Rectal smooth muscle tissue (tissue), 1 donor: ENCODE measurements around the gene PCDHB13.
"Not testable (repeated sequence)": the region's sequence is repeated elsewhere in the genome, so short reads cannot be mapped to it uniquely, and the experiment has no call there.

ENCODE experiments used
- H3K27ac ChIP-seq: one replicate; pipeline ENCODE4 v1.7.0; 2013; ENCODE audit warnings: low read depth, low read length, inconsistent platforms
- H3K27me3 ChIP-seq: one replicate; pipeline ENCODE4 v1.7.0; 2013; ENCODE audit warnings: low read length; ENCODE audit not compliant: control insufficient read depth, insufficient read depth
- H3K36me3 ChIP-seq: one replicate; pipeline ENCODE4 v1.7.0; 2013; ENCODE audit warnings: low read length; ENCODE audit not compliant: control insufficient read depth, insufficient read depth
- H3K4me1 ChIP-seq: one replicate; pipeline ENCODE4 v1.7.0; 2013; ENCODE audit warnings: low read length; ENCODE audit not compliant: control insufficient read depth, insufficient read depth
- H3K4me3 ChIP-seq: one replicate; pipeline ENCODE4 v1.7.0; 2013; ENCODE audit warnings: low read length
- H3K9ac ChIP-seq: one replicate; pipeline ENCODE4 v1.7.0; 2013; ENCODE audit warnings: low read length

The PCDHB13 gene

GRCh38 chr5:141213656-141214339 is at the start of gene PCDHB13:
Gene PCDHB13, plus strand, starts transcription at chr5:141213919. Its CDS starts 205 bp downstream, at chr5:141214124.
- H3K4me3 ChIP-seq, H3K9ac ChIP-seq, H3K4me1 ChIP-seq, H3K27ac ChIP-seq, H3K36me3 ChIP-seq, H3K27me3 ChIP-seq: not testable (repeated sequence)

DNA sequence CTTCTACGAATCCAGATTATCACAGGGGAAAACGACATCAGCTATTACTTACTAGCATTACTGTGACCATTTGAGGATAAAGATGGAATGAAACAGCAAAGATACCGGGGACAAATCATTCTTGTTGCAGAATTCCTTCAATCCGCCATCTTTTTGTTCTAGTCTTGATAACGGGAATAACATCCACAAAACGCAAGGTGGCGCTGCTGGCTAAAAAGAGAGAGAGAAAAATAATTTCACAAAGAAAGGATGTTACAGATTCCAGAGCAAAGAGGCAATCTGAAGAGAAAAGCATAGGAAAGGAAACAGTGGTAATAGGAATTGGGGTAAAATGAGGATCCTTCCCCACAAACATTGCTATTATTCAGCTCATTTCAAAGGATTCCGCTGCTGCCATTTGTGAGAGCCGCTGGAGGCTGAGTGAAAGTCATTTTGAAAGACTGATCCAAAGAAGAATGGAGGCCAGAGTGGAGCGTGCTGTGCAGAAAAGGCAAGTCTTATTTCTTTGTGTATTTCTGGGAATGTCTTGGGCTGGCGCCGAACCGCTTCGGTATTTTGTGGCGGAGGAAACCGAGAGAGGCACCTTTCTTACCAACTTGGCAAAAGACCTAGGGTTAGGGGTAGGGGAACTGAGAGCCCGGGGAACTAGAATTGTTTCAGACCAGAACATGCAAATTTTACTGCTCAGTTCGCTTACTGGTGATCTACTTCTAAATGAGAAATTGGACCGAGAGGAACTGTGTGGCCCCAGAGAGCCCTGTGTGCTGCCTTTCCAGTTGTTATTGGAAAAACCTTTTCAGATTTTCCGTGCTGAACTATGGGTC is 41.1 kb upstream of the PCDHB13 start, which contains the start of gene PCDHB7:
Gene PCDHB7 (plus strand): TSS at position 264 of the 824 bp plus-strand sequence. CDS start 192 bp downstream, at position 456.
- Histone ChIP-seq H3K36me3 (no peaks in the 10 kb centered on the region), H3K9ac (no peak within 1 kb of the TSS), H3K4me1 (no peaks in the 10 kb centered on the region), H3K27ac (no peak within 1 kb of the TSS), H3K4me3 (peak within 1 kb of the TSS; percentile 46), H3K27me3 (peaks cover 3% of the 10 kb centered on the region)

DNA sequence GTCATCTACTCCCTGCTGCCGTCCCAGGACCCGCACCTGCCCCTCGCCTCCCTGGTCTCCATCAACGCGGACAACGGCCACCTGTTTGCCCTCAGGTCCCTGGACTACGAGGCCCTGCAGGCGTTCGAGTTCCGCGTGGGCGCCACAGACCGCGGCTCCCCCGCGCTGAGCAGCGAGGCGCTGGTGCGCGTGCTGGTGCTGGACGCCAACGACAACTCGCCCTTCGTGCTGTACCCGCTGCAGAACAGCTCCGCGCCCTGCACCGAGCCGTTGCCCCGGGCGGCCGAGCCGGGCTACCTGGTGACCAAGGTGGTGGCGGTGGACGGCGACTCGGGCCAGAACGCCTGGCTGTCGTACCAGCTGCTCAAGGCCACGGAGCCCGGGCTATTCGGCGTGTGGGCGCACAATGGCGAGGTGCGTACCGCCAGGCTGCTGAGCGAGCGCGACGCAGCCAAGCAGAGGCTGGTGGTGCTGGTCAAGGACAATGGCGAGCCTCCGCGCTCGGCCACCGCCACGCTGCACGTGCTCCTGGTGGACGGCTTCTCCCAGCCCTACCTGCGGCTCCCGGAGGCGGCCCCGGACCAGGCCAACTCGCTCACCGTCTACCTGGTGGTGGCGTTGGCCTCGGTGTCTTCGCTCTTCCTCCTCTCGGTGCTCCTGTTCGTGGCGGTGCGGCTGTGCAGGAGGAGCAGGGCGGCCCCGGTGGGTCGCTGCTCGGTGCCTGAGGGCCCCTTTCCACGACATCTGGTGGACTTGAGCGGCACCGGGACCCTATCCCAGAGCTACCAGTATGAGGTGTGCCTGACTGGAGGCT is 39.2 kb upstream of the PCDHB13 start:
- H3K4me1 ChIP-seq, H3K36me3 ChIP-seq, H3K27ac ChIP-seq, H3K9ac ChIP-seq, H3K4me3 ChIP-seq, H3K27me3 ChIP-seq: not testable (repeated sequence)

DNA sequence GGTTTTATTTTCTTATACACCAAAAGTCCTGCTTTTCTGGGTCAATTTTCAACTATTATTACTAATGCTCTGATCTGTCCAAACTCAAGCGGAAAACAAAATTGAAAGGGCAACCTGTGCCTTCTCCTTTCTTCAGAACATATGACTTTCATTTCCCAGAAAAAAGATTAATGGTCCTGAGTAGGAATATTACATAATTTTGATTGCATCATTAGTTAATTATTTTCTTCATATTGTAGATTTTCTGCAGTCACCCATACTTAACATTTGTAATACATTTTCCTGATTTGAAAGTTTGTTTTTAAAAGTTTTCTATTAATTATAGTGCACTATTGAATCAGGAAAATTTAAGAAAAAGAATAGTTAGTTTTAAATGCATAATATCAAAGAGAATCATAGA is 37.8 kb upstream of the PCDHB13 start:
- Histone ChIP-seq H3K36me3 (no peaks in the 10 kb centered on the region), H3K4me1 (no peaks in the 10 kb centered on the region), H3K4me3 (no peak overlapping the region), H3K27ac (no peak overlapping the region), H3K27me3 (peaks cover 3% of the 10 kb centered on the region), H3K9ac (no peak overlapping the region)

GRCh38 chr5:141177577-141178191 is 36.0 kb upstream of the PCDHB13 start, which contains the start of gene PCDHB8:
Gene PCDHB8, plus strand, starts transcription at chr5:141177790. Its CDS starts 245 bp downstream, at chr5:141178035.
- H3K36me3 ChIP-seq, H3K4me3 ChIP-seq, H3K9ac ChIP-seq, H3K4me1 ChIP-seq, H3K27ac ChIP-seq, H3K27me3 ChIP-seq: not testable (repeated sequence)

DNA sequence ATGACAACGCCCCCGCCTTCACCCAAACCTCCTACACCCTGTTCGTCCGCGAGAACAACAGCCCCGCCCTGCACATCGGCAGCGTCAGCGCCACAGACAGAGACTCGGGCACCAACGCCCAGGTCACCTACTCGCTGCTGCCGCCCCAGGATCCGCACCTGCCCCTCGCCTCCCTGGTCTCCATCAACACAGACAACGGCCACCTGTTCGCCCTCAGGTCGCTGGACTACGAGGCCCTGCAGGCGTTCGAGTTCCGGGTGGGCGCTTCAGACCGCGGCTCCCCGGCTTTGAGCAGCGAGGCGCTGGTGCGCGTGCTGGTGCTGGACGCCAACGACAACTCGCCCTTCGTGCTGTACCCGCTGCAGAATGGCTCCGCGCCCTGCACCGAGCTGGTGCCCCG is 34.3 kb upstream of the PCDHB13 start:
- H3K9ac ChIP-seq, H3K36me3 ChIP-seq, H3K4me1 ChIP-seq, H3K4me3 ChIP-seq, H3K27ac ChIP-seq, H3K27me3 ChIP-seq: not testable (repeated sequence)

DNA sequence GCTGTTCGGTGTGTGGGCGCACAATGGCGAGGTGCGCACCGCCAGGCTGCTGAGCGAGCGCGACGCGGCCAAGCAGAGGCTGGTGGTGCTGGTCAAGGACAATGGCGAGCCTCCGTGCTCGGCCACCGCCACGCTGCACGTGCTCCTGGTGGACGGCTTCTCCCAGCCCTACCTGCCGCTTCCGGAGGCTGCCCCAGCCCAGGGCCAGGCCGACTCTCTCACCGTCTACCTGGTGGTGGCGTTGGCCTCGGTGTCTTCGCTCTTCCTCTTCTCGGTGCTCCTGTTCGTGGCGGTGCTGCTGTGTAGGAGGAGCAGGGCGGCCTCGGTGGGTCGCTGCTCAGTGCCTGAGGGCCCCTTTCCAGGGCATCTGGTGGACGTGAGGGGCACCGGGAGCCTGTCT is 33.8 kb upstream of the PCDHB13 start:
- not testable (repeated sequence) for H3K27me3 ChIP-seq, H3K36me3 ChIP-seq, H3K4me3 ChIP-seq, H3K27ac ChIP-seq, H3K9ac ChIP-seq, H3K4me1 ChIP-seq

GRCh38 chr5:141180313-141180712 is 33.4 kb upstream of the PCDHB13 start:
- no peaks in the 10 kb centered on the region for H3K36me3 ChIP-seq
- no peaks in the 10 kb centered on the region for H3K27me3 ChIP-seq
- H3K4me3 ChIP-seq: no peak overlapping the region
- no peaks in the 10 kb centered on the region for H3K4me1 ChIP-seq
- no peak overlapping the region for H3K27ac ChIP-seq
- H3K9ac ChIP-seq: no peak overlapping the region

- Histone ChIP-seq H3K9ac (no peak within 1 kb of the TSS), H3K27ac (no peak within 1 kb of the TSS), H3K4me1 (no peaks in the 10 kb centered on the region), H3K4me3 (peak within 1 kb of the TSS; percentile 28), H3K27me3 (no peaks in the 10 kb centered on the region), H3K36me3 (no peaks in the 10 kb centered on the region)
Observed at GRCh38 chr5:141182248-141182647, 31.5 kb upstream of the PCDHB13 start, which contains the start of gene PCDHB16. Gene PCDHB16, plus strand, starts transcription at chr5:141182387. Its CDS starts 173 bp downstream, at chr5:141182560.

- H3K27me3 ChIP-seq, H3K4me1 ChIP-seq, H3K9ac ChIP-seq, H3K4me3 ChIP-seq, H3K27ac ChIP-seq, H3K36me3 ChIP-seq: not testable (repeated sequence)
Observed at GRCh38 chr5:141184117-141184855, 29.4 kb upstream of the PCDHB13 start.

GRCh38 chr5:141186897-141187512 is 26.7 kb upstream of the PCDHB13 start, which contains the start of gene PCDHB9:
Gene PCDHB9, plus strand, starts transcription at chr5:141187161. Its CDS starts 158 bp downstream, at chr5:141187319.
- Histone ChIP-seq H3K4me1 (no peaks in the 10 kb centered on the region), H3K36me3 (no peaks in the 10 kb centered on the region), H3K4me3 (no peak within 1 kb of the TSS), H3K27ac (no peak within 1 kb of the TSS), H3K9ac (no peak within 1 kb of the TSS), H3K27me3 (no peaks in the 10 kb centered on the region)
